Suprapubic skin (tissue), 4 donors: ENCODE measurements around the gene KLKB1.

ENCODE experiments used
- EP300 ChIP-seq: sonication (generic); formaldehyde crosslinking; IDR thresholded peaks from one replicate; pipeline ENCODE4 v1.6.1; 2017; ENCODE audit warnings: antibody characterized with exemption
- POLR2A ChIP-seq, 2 donors: fragments of 450-650 bp; IDR thresholded peaks; one replicate each; pipeline ENCODE4 v1.6.1; 2017; ENCODE audit warnings: antibody characterized with exemption in 2 of 2, mild to moderate bottlenecking in 2 of 2, moderate library complexity in 2 of 2
- POLR2AphosphoS5 ChIP-seq, 3 donors: sonication (generic); formaldehyde crosslinking; IDR thresholded peaks; one replicate each; pipeline ENCODE4 v1.6.1; 2017; ENCODE audit warnings: antibody characterized with exemption in 3 of 3
- TF ChIP-seq, protein P1 (sequence below), 2 donors: fragments of 200-600 bp in 1 of 2; fragments of 450-650 bp in 1 of 2; sonication (generic) in 1 of 2; IDR thresholded peaks; one replicate each; pipeline ENCODE4 v1.5.1; 2016 to 2019; ENCODE audit warnings: antibody characterized with exemption in 2 of 2, mild to moderate bottlenecking in 1 of 2, moderate library complexity in 1 of 2

- TF ChIP-seq, protein P1, sequence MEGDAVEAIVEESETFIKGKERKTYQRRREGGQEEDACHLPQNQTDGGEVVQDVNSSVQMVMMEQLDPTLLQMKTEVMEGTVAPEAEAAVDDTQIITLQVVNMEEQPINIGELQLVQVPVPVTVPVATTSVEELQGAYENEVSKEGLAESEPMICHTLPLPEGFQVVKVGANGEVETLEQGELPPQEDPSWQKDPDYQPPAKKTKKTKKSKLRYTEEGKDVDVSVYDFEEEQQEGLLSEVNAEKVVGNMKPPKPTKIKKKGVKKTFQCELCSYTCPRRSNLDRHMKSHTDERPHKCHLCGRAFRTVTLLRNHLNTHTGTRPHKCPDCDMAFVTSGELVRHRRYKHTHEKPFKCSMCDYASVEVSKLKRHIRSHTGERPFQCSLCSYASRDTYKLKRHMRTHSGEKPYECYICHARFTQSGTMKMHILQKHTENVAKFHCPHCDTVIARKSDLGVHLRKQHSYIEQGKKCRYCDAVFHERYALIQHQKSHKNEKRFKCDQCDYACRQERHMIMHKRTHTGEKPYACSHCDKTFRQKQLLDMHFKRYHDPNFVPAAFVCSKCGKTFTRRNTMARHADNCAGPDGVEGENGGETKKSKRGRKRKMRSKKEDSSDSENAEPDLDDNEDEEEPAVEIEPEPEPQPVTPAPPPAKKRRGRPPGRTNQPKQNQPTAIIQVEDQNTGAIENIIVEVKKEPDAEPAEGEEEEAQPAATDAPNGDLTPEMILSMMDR (IDR thresholded peaks at IDR 0.05) = no peak
- TF ChIP-seq EP300 (no peak), POLR2AphosphoS5 (IDR thresholded peaks at IDR 0.05) (no peak), POLR2A (IDR thresholded peaks at IDR 0.05) (no peak)
Observed at GRCh38 chr4:186203406-186203805, 23.9 kb upstream of the KLKB1 start.
